Measurements from ENCODE around the gene FITM1. TPM values are rescaled to one million over a fixed set of nuclear protein-coding genes. Genes with fewer than 3 reads are reported as not detected.

The FITM1 gene
- total RNA-seq, 1 experiment from 2014 or later: 0.88 TPM

GRCh38 chr14:24115422-24116127 is 14.9 kb upstream of the FITM1 start:
- in situ Hi-C loops (cut with HindIII; ENCODE audit: low sequenced_read_pairs): no loop called here
- DNase-seq (ENCODE audit: low spot score): no peak

- in situ Hi-C loops (cut with HindIII; ENCODE audit: low sequenced_read_pairs): no loop called here
These were observed 14.2 kb upstream of the FITM1 start for GRCh38 chr14:24116128-24116814.

GRCh38 chr14:24117179-24117578 is 13.3 kb upstream of the FITM1 start:
- no peak for DNase-seq (ENCODE audit: low spot score)
- in situ Hi-C loops (cut with HindIII; ENCODE audit: low sequenced_read_pairs): no loop called here

More at GRCh38 chr14:24116128-24116814, 14.2 kb upstream of the FITM1 start:
- DNase-seq (ENCODE audit: low spot score): no peak

GRCh38 chr14:24119691-24120090 is 10.8 kb upstream of the FITM1 start:
- in situ Hi-C loops (cut with HindIII; ENCODE audit: low sequenced_read_pairs): no loop called here
- DNase-seq (ENCODE audit: low spot score): no peak

GRCh38 chr14:24121210-24121609 is 9.2 kb upstream of the FITM1 start:
- DNase-seq (ENCODE audit: low spot score): no peak
- in situ Hi-C loops (cut with HindIII; ENCODE audit: low sequenced_read_pairs): no loop called here

- in situ Hi-C loops (cut with HindIII; ENCODE audit: low sequenced_read_pairs): no loop called here
- no peak for DNase-seq (ENCODE audit: low spot score)
These were observed 8.0 kb upstream of the FITM1 start for GRCh38 chr14:24122416-24122815.

- no peak for DNase-seq (ENCODE audit: low spot score)
- in situ Hi-C loops (cut with HindIII; ENCODE audit: low sequenced_read_pairs): no loop called here
These were observed 7.6 kb upstream of the FITM1 start for GRCh38 chr14:24122898-24123297.

- in situ Hi-C loops (cut with HindIII; ENCODE audit: low sequenced_read_pairs): no loop called here
- no peak for DNase-seq (ENCODE audit: low spot score)
These were observed 6.7 kb upstream of the FITM1 start for GRCh38 chr14:24123424-24124417.

- in situ Hi-C loops (cut with HindIII; ENCODE audit: low sequenced_read_pairs): no loop called here
- no peak for DNase-seq (ENCODE audit: low spot score)
These were observed 3.5 kb upstream of the FITM1 start for GRCh38 chr14:24126939-24127338.

GRCh38 chr14:24127673-24128072 is 2.8 kb upstream of the FITM1 start:
- in situ Hi-C loops (cut with HindIII; ENCODE audit: low sequenced_read_pairs): no loop called here
- no peak for DNase-seq (ENCODE audit: low spot score)

- in situ Hi-C loops (cut with HindIII; ENCODE audit: low sequenced_read_pairs): no loop called here
- no peak for DNase-seq (ENCODE audit: low spot score)
These were observed 955 bp upstream of the FITM1 start for GRCh38 chr14:24129410-24129998.

GRCh38 chr14:24130717-24131548 is 474 bp downstream of the FITM1 start:
- in situ Hi-C loops (cut with HindIII; ENCODE audit: low sequenced_read_pairs): no loop called here
- no peak for DNase-seq (ENCODE audit: low spot score)

- DNase-seq (ENCODE audit: low spot score): no peak
- in situ Hi-C loops (cut with HindIII; ENCODE audit: low sequenced_read_pairs): no loop called here
These were observed 1.1 kb downstream of the FITM1 start for GRCh38 chr14:24131549-24131966.

- DNase-seq (ENCODE audit: low spot score): no peak
- in situ Hi-C loops (cut with HindIII; ENCODE audit: low sequenced_read_pairs): no loop called here
These were observed 1.7 kb downstream of the FITM1 start for GRCh38 chr14:24132061-24132685.

GRCh38 chr14:24132976-24133375 is 2.5 kb downstream of the FITM1 start:
- no peak for DNase-seq (ENCODE audit: low spot score)
- in situ Hi-C loops (cut with HindIII; ENCODE audit: low sequenced_read_pairs): no loop called here

- in situ Hi-C loops (cut with HindIII; ENCODE audit: low sequenced_read_pairs): no loop called here
- DNase-seq (ENCODE audit: low spot score): no peak
These were observed 3.3 kb downstream of the FITM1 start for GRCh38 chr14:24133735-24134134.

- DNase-seq (ENCODE audit: low spot score): no peak
- in situ Hi-C loops (cut with HindIII; ENCODE audit: low sequenced_read_pairs): no loop called here
These were observed 5.0 kb downstream of the FITM1 start for GRCh38 chr14:24135584-24135833.

All from G401 (cell line).